22Rv1 (cell line): ENCODE data around the gene IDH3G.

Source experiments
- ZFX ChIP-seq: fragments of 450-650 bp; IDR thresholded peaks from 2 replicates; pipeline ENCODE4 v1.6.1; 2017; ENCODE audit warnings: antibody characterized with exemption, borderline replicate concordance
- TF ChIP-seq, protein P1 (sequence below): fragments of 450-650 bp; IDR thresholded peaks from 2 replicates; pipeline ENCODE4 v1.5.1; 2017; ENCODE audit warnings: mild to moderate bottlenecking

DNA sequence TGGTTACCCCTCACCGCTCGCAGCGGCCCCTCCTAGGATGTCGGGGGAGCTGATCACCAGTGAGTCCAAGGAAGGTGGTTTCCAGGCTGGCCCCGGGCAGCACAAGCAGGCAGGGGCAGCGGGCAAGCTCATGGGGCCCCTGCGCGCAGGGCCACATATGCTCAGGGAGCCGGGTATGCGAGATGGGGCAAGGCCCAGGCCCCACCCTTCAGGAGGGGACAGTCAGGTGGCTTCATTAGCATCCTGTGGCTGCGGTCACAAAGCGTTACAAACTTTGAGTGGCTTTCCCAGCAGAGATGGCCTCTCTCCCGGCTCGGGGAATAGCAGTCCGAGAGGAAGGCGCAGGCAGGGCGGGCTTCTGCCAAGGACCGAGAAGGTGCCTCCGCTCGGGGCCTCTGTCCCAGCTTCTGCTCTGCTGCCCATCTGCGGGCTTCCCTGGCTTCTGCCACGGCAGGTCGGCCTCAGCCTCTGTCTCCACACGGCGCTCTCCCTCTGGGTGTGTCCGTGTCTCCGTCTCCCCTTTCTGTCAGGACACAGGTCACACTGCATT is 56.0 kb downstream of the IDH3G start:
- TF ChIP-seq, protein P1, sequence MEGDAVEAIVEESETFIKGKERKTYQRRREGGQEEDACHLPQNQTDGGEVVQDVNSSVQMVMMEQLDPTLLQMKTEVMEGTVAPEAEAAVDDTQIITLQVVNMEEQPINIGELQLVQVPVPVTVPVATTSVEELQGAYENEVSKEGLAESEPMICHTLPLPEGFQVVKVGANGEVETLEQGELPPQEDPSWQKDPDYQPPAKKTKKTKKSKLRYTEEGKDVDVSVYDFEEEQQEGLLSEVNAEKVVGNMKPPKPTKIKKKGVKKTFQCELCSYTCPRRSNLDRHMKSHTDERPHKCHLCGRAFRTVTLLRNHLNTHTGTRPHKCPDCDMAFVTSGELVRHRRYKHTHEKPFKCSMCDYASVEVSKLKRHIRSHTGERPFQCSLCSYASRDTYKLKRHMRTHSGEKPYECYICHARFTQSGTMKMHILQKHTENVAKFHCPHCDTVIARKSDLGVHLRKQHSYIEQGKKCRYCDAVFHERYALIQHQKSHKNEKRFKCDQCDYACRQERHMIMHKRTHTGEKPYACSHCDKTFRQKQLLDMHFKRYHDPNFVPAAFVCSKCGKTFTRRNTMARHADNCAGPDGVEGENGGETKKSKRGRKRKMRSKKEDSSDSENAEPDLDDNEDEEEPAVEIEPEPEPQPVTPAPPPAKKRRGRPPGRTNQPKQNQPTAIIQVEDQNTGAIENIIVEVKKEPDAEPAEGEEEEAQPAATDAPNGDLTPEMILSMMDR = no peak
- TF ChIP-seq ZFX = no peak
